ENCODE data around the gene TTLL10. TPM values are rescaled to one million over a fixed set of nuclear protein-coding genes. Genes with fewer than 3 reads are reported as not detected.

The TTLL10 gene
- total RNA-seq, 4 donors from 2014 or later = not detected

DNA sequence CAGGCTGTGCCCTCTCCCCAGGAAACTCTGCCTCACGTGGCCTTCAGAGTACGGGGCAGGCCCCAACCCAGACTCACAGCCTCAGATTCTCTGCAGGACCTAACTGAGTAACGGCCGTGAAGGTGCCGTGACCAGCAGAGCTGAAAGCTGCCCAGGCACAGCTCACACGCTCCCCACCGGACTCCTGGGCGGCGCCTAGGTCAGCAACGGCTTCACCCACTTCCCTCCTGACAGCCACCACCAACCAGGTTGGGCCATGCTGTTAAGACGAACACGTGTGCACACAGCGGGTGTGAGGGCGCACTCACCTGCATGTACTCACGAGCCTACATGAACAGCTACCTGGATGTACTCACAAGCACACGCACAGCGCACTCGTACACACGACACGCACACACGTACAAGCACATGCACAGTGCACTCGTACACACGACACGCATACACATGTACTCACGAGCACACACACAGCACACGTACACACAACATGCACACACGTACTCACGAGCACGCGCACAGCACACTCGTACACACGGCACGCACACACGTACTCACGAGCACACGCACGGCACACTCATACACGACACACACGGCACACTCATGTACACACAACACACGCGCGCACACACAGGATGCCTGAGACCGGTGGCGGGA is 49.0 kb downstream of the TTLL10 start:
- no peak for DNase-seq (ENCODE audit: low spot score in 2 of 2)
- no peaks in the 10 kb centered on the region for H3K4me1 ChIP-seq
- no peak overlapping the region for H3K27ac ChIP-seq
- no peaks in the 10 kb centered on the region for H3K27me3 ChIP-seq
- H3K36me3 ChIP-seq = peaks cover 5 to 100% (median 19%) of the 10 kb centered on the region in 3 donors
- TF ChIP-seq POLR2A (IDR thresholded peaks at IDR 0.05) (no peak), CTCF (IDR thresholded peaks at IDR 0.05) (no peak), EP300 (IDR thresholded peaks at IDR 0.05) (no peak)
- WGBS, 2 donors = 91 to 96% methylated on average over 40 to 42 of the region's 44 CpGs
- H3K4me3 ChIP-seq = no peak overlapping the region
- H3K9me3 ChIP-seq = no peaks in the 10 kb centered on the region

DNA sequence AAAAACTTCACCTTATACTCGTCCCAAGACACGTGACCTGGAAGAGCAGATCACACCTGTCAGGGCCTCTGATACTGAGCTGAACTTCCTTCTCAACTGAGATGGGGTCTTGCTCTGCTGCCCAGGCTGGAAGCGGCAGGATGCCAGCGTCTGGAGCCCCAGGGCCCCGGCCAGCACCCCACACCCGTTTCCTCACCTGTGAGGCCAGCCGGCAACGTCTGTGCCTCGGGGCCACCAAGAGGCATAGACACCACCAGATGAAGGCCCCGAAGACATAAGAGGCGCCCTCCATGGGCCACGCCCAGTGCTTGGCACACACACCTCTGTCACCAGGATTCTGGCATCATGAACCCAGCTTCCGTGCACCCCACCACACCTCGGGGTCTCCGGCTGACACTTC is 49.6 kb downstream of the TTLL10 start:
- Histone ChIP-seq H3K9me3 (no peaks in the 10 kb centered on the region), H3K4me3 (no peak overlapping the region), H3K36me3 (peaks cover 5 to 100% (median 21%) of the 10 kb centered on the region in 3 donors), H3K4me1 (peaks cover 0 to 2% (median 0%) of the 10 kb centered on the region in 4 donors), H3K27ac (no peak overlapping the region), H3K27me3 (no peaks in the 10 kb centered on the region)
- TF ChIP-seq EP300 (IDR thresholded peaks at IDR 0.05) = no peak
- no peak for TF ChIP-seq CTCF (IDR thresholded peaks at IDR 0.05)
- no peak for TF ChIP-seq POLR2A (IDR thresholded peaks at IDR 0.05)
- WGBS, 2 donors = 92 to 93% methylated on average over 13 to 15 of the region's 15 CpGs
- no peak for DNase-seq (ENCODE audit: low spot score in 2 of 2)

DNA sequence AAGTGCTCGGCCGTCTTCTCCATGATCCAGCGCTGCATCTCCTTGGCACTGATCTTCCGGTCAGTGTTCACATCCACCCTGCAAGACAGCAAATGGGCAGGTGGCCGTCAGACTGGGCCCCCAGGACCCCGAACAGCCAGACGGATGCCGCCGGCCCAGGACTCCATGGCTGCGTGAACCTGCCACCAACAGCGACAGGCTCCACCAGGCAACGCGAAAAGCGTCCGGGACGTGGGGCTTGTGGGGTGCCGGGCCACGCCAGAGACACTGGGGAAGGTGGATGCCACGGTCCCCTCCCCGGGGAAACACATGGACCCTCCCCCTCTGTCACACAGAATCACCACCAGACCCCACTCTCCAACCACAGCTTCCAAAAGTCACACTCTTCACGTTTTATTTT is 50.2 kb downstream of the TTLL10 start:
- no peak overlapping the region for H3K4me3 ChIP-seq
- peaks cover 0 to 2% (median 0%) of the 10 kb centered on the region in 4 donors for H3K4me1 ChIP-seq
- WGBS, 2 donors = 88 to 96% methylated on average over 11 to 12 of the region's 21 CpGs
- DNase-seq (ENCODE audit: low spot score in 2 of 2) = no peak
- no peak overlapping the region for H3K27ac ChIP-seq
- TF ChIP-seq POLR2A (IDR thresholded peaks at IDR 0.05) = no peak
- no peak for TF ChIP-seq EP300 (IDR thresholded peaks at IDR 0.05)
- TF ChIP-seq CTCF (IDR thresholded peaks at IDR 0.05) = no peak
- H3K36me3 ChIP-seq = peaks cover 5 to 100% (median 21%) of the 10 kb centered on the region in 3 donors
- no peaks in the 10 kb centered on the region for H3K9me3 ChIP-seq
- no peaks in the 10 kb centered on the region for H3K27me3 ChIP-seq

GRCh38 chr1:1225238-1225845 is 51.7 kb downstream of the TTLL10 start:
- no peak for TF ChIP-seq CTCF (IDR thresholded peaks at IDR 0.05)
- TF ChIP-seq EP300 (IDR thresholded peaks at IDR 0.05) = no peak
- no peak for TF ChIP-seq POLR2A (IDR thresholded peaks at IDR 0.05)
- WGBS, 2 donors = 92 to 93% methylated on average over 24 to 29 of the region's 34 CpGs
- no peaks in the 10 kb centered on the region for H3K27me3 ChIP-seq
- no peak overlapping the region for H3K4me3 ChIP-seq
- no peak overlapping the region for H3K27ac ChIP-seq
- H3K9me3 ChIP-seq = no peaks in the 10 kb centered on the region
- H3K4me1 ChIP-seq = peaks cover 0 to 16% (median 11%) of the 10 kb centered on the region in 4 donors
- DNase-seq (ENCODE audit: low spot score in 2 of 2) = no peak
- peaks cover 5 to 88% (median 21%) of the 10 kb centered on the region in 3 donors for H3K36me3 ChIP-seq

DNA sequence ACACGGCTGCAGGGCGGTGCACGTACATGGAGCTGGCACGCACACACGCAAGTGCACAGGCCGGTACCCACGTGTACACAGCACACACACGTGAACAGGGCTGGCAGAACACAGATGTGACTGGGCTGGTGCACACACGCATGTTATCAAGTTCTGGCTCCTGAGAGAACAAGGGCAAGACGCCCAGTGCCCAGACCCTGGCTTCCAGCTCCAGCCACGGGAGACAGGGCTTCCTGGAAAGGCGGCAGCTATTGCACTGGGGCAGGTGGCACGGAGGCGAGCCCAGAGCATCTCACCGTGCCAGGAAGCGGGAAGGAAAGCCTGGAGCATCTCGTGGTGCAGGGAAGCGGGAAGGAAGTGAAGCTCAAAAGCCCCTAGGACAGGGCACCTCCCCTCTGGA is 52.2 kb downstream of the TTLL10 start:
- no peak overlapping the region for H3K27ac ChIP-seq
- H3K27me3 ChIP-seq = no peaks in the 10 kb centered on the region
- no peak for DNase-seq (ENCODE audit: low spot score in 2 of 2)
- peaks cover 5 to 83% (median 21%) of the 10 kb centered on the region in 3 donors for H3K36me3 ChIP-seq
- no peak overlapping the region for H3K4me3 ChIP-seq
- H3K9me3 ChIP-seq = no peaks in the 10 kb centered on the region
- TF ChIP-seq EP300 (IDR thresholded peaks at IDR 0.05) (no peak), CTCF (IDR thresholded peaks at IDR 0.05) (no peak), POLR2A (IDR thresholded peaks at IDR 0.05) (no peak)
- WGBS, 2 donors = 86 to 96% methylated on average over 18 of the region's 18 CpGs
- peaks cover 0 to 21% (median 17%) of the 10 kb centered on the region in 4 donors for H3K4me1 ChIP-seq

Data from tibial nerve (tissue), 4 donors.